Panc1 (cell line): Measurements from ENCODE around the gene MRPL55. TPM values are rescaled to one million over a fixed set of nuclear protein-coding genes. Genes with fewer than 3 reads are reported as not detected.

Experiments
- ATAC-seq: fragments of 200-7000 bp; cut with Tn5 transposase; 2 replicates; pipeline ENCODE4 v1.9.1; 2020; ENCODE audit warnings: mild to moderate bottlenecking, moderate library complexity
- BruUV-seq: library from RNA; stranded (reverse); fragments of 400-500 nt; replicated peaks from 2 replicates; lab custom pipeline; 2021; lab: Mats Ljungman, UMichigan
- CTCF ChIA-PET: fragments of 300-600 bp; sonication (Branson Sonifier 250); formaldehyde crosslinking; loops from one replicate; lab custom pipeline; 2022; ENCODE audit warnings: antibody characterized with exemption; lab: Charles Lee
- POLR2A ChIA-PET: fragments of 300-600 bp; sonication (Branson Sonifier 250); formaldehyde crosslinking; loops from one replicate; lab custom pipeline; 2022; ENCODE audit warnings: antibody characterized with exemption; lab: Charles Lee
- DNase-seq: peaks from one replicate; pipeline ENCODE4 v3.0.0-alpha.2; 2010; ENCODE audit warnings: low read depth, low spot score
- H3K27ac ChIP-seq: 2 replicates; pipeline ENCODE4 v1.5.1; 2011; ENCODE audit warnings: mild to moderate bottlenecking, low read length, inconsistent platforms
- H3K27me3 ChIP-seq: fragments of 200-500 bp; sonication (Bioruptor generic); 2 replicates; pipeline ENCODE4 v1.6.0; 2014; ENCODE audit warnings: low read length, inconsistent platforms; ENCODE audit not compliant: control insufficient read depth, insufficient read depth
- H3K36me3 ChIP-seq: fragments of 200-500 bp; sonication (Bioruptor generic); 2 replicates; pipeline ENCODE4 v1.5.1; 2014; ENCODE audit warnings: inconsistent platforms, mild to moderate bottlenecking, low read length, moderate library complexity; ENCODE audit not compliant: control insufficient read depth, insufficient read depth
- H3K4me1 ChIP-seq: 2 replicates; pipeline ENCODE4 v1.5.1; 2011; ENCODE audit warnings: inconsistent platforms, mild to moderate bottlenecking, low read length, moderate library complexity; ENCODE audit not compliant: control insufficient read depth, insufficient read depth
- H3K4me3 ChIP-seq, 2 experiments: 2 replicates each; pipeline ENCODE4 v1.5.1; 2011 to 2012; ENCODE audit warnings: low read depth in 2 of 2, low read length in 2 of 2, mild to moderate bottlenecking in 2 of 2, inconsistent platforms in 1 of 2, moderate library complexity in 1 of 2
- H3K9me3 ChIP-seq: fragments of 200-500 bp; sonication (Bioruptor generic); 2 replicates; pipeline ENCODE4 v1.5.1; 2014; ENCODE audit warnings: low read depth, mild to moderate bottlenecking, inconsistent platforms, low read length, moderate library complexity; ENCODE audit not compliant: control insufficient read depth, insufficient read depth
- POLR2AphosphoS5 ChIP-seq: IDR thresholded peaks from 2 replicates; pipeline ENCODE4 v1.6.1; 2012; ENCODE audit warnings: mild to moderate bottlenecking, low read depth, low read length, moderate library complexity
- REST ChIP-seq, 2 experiments: IDR thresholded peaks; 2 replicates each; pipeline ENCODE4 v1.6.1; 2011 to 2012; ENCODE audit warnings: low read depth in 2 of 2, control low read depth in 1 of 2, low read length in 1 of 2, mild to moderate bottlenecking in 1 of 2, moderate library complexity in 1 of 2; ENCODE audit not compliant: insufficient read depth in 1 of 2
- SIN3A ChIP-seq: IDR thresholded peaks from 2 replicates; pipeline ENCODE4 v1.6.1; 2012; ENCODE audit warnings: low read depth, mild to moderate bottlenecking, low read length, moderate library complexity, borderline replicate concordance; ENCODE audit not compliant: insufficient read depth
- TCF7L2 ChIP-seq: IDR thresholded peaks from 2 replicates; pipeline ENCODE4 v1.6.1; 2011; ENCODE audit warnings: mild to moderate bottlenecking, low read depth, low read length, inconsistent platforms
- in situ Hi-C: cut with HindIII; loops from 2 replicates; pipeline ENCODE4 v1.10.0; 2016; ENCODE audit warnings: low sequenced_read_pairs, low pct_unique_long_range_greater_than_20kb
- intact Hi-C: fragments of 100-400 bp; cut with micrococcal nuclease; formaldehyde crosslinking; loops from one replicate; pipeline ENCODE4 v1.10.0; 2022; ENCODE audit not compliant: unreplicated experiment
- total RNA-seq: library from RNA; stranded (reverse); gene quantifications from one replicate; pipeline ENCODE4 v1.2.1, GENCODE V29; 2021; ENCODE audit not compliant: unreplicated experiment
- TF ChIP-seq, protein P1 (sequence below): fragments of 450-650 bp; IDR thresholded peaks from 2 replicates; pipeline ENCODE4 v1.5.1; 2017; ENCODE audit warnings: mild to moderate bottlenecking

Gene MRPL55
- total RNA-seq, 1 experiment from 2014 or later, result 53.0 TPM

DNA sequence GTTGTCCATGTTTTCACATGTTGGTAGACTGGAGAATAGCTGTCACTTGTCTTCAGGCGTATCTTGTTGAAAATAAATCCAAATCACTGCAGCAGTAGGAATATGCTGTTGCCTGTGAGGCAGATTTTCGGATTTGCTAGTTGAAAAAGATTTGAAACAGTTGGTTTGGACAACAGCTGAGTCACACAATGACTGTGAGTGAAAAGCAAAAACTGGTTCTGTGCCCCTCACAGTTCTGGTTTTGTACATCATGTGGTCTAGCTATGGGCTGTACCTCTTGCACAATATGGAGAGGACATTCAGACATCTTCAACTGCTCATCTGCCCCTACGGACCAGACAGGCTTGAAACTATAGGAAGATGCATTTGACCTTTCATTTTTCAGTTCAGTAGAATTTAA lies 24.8 kb downstream of the MRPL55 start:
- Histone ChIP-seq H3K27me3 (no peaks in the 10 kb centered on the region), H3K4me1 (peaks cover 59% of the 10 kb centered on the region), H3K27ac (peak overlapping the region; percentile 82), H3K4me3 (peak overlapping the region; percentile 87 to 98), H3K36me3 (peaks cover 7% of the 10 kb centered on the region; the same call in 1 of the 2 replicates), H3K9me3 (no peaks in the 10 kb centered on the region)
- no TSS peak for BruUV-seq
- TF ChIP-seq REST (IDR thresholded peaks at IDR 0.05; ENCODE audit: insufficient read depth in 1 of 2, low read depth in 2 of 2, low read length in 1 of 2) (no peak), TCF7L2 (no peak), POLR2AphosphoS5 (no peak), SIN3A (no peak)
- TF ChIP-seq, protein P1, sequence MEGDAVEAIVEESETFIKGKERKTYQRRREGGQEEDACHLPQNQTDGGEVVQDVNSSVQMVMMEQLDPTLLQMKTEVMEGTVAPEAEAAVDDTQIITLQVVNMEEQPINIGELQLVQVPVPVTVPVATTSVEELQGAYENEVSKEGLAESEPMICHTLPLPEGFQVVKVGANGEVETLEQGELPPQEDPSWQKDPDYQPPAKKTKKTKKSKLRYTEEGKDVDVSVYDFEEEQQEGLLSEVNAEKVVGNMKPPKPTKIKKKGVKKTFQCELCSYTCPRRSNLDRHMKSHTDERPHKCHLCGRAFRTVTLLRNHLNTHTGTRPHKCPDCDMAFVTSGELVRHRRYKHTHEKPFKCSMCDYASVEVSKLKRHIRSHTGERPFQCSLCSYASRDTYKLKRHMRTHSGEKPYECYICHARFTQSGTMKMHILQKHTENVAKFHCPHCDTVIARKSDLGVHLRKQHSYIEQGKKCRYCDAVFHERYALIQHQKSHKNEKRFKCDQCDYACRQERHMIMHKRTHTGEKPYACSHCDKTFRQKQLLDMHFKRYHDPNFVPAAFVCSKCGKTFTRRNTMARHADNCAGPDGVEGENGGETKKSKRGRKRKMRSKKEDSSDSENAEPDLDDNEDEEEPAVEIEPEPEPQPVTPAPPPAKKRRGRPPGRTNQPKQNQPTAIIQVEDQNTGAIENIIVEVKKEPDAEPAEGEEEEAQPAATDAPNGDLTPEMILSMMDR, result no peak
- intact Hi-C loops, result no loop called here
- DNase-seq (no peak), ATAC-seq (no peak)
- POLR2A ChIA-PET, result no interaction called here
- CTCF ChIA-PET, result no interaction called here
- in situ Hi-C loops, result no loop called here

DNA sequence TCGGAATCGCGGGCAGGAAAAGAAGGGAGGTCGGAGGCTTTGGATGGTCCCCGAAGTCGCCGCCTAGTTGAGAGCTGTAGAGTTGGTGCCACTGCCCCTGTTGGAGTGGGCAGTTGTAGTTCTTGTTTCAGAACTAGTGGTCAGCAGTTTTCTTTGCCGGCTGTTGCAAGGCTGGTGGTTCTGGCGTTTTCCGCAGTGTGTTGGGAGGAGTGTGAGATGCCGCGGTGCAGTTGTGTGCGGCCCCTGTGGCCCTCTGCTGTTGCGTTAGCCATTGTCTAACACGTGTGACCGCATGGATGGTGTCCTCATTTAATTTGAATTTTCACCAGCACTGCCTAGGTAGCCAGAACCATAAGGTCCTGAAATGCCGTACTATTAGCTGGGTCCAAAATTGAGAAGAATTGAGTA lies 25.2 kb downstream of the MRPL55 start:
- Histone ChIP-seq H3K4me3 (peak overlapping the region; percentile 87 to 98), H3K27ac (peak overlapping the region; percentile 82), H3K4me1 (peaks cover 54% of the 10 kb centered on the region), H3K36me3 (peaks cover 7% of the 10 kb centered on the region; the same call in 1 of the 2 replicates), H3K27me3 (no peaks in the 10 kb centered on the region), H3K9me3 (no peaks in the 10 kb centered on the region)
- ChIA-PET POLR2A (no interaction called here), CTCF (no interaction called here)
- no TSS peak for BruUV-seq
- ATAC-seq, result no peak
- intact Hi-C loops (no loop called here), in situ Hi-C loops (no loop called here)
- no peak for DNase-seq
- TF ChIP-seq SIN3A, result 0 out of 2 replicates have a peak, but pooled peaks have one; percentile 36
- TF ChIP-seq, protein P1, result no peak
